NCI-H510A (cell line): ENCODE measurements around the gene CATSPERE.
"Not testable (repeated sequence)": the region's sequence is repeated elsewhere in the genome, so short reads cannot be mapped to it uniquely, and the experiment has no call there.

Source experiments
- DNase-seq: peaks from one replicate; lab custom pipeline; 2025; lab: John Stamatoyannopoulos, UW

The CATSPERE gene

GRCh38 chr1:244545511-244545910 lies 84.4 kb downstream of the CATSPERE start:
- no peak for DNase-seq

DNA sequence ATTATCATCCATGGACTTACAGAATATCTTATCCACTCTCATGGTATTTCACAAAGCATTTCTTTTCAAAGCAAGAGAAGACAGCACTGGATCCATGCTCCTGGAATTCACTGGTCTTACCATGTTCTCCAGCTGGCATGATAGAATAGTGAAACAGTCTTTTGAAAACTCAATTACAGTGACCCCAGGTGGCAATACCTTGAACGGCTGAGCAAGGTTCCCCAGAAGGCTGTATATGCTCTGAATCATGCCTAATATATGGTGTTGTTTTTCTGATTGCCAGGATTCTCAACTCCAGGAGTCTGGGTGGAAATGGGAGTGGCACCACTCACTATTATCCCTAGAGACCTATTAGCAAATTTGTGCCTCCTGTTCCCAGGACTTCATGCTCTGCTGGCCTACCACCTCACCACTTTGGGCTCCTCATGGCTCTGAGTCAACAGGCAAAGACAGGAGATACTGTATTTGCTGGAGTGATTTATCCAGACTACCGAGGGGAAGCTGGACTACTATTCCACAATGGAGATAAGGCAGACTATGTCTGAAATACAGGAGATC lies 87.6 kb downstream of the CATSPERE start:
- no peak for DNase-seq

GRCh38 chr1:244552336-244552735 lies 91.3 kb downstream of the CATSPERE start:
- no peak for DNase-seq

GRCh38 chr1:244556263-244556662 lies 95.2 kb downstream of the CATSPERE start:
- no peak for DNase-seq

- no peak for DNase-seq
Measured at GRCh38 chr1:244557565-244557964, 96.5 kb downstream of the CATSPERE start.

GRCh38 chr1:244559561-244559960 lies 98.5 kb downstream of the CATSPERE start:
- DNase-seq, result no peak

DNA sequence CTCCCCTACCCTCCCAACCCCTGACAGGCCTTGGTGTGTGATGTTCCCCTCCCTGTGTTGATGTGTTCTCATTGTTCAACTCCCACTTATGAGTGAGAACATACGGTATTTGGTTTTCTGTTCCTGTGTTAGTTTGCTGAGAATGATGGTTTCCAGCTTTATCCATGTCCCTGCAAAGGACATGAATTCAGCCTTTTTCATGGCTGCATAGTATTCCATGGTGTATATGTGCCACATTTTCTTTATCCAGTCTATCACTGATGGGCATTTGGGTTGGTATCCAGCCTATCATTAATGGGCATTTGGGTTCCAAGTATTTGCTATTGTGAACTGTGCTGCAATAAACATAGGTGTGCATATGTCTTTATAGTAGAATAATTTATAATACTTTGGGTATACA lies 101.8 kb downstream of the CATSPERE start:
- not testable (repeated sequence) for DNase-seq

GRCh38 chr1:244573768-244574167 lies 112.7 kb downstream of the CATSPERE start:
- DNase-seq, result no peak

GRCh38 chr1:244576259-244576892 lies 115.3 kb downstream of the CATSPERE start:
- no peak for DNase-seq

DNA sequence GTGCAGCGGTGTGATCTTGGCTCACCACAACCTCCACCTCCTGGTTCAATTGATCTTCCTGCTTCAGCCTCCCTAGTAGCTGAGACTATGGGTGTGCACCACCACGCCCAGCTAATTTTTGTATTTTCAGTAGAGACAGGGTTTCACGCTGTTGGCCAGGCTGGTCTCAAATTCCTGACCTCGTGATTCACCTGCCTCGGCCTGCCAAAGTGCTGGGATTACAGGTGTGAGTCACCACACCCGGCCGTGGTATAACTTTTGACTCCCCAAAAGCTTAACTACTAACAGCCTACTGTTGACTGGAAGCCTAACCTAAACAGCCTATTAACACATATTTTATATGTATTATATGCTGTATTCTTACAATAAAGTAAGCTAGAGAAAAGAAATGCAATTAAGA lies 117.1 kb downstream of the CATSPERE start:
- not testable (repeated sequence) for DNase-seq

GRCh38 chr1:244583358-244583982 lies 122.4 kb downstream of the CATSPERE start:
- DNase-seq, result no peak

- DNase-seq, result no peak
Measured at GRCh38 chr1:244585867-244586266, 124.8 kb downstream of the CATSPERE start.

DNA sequence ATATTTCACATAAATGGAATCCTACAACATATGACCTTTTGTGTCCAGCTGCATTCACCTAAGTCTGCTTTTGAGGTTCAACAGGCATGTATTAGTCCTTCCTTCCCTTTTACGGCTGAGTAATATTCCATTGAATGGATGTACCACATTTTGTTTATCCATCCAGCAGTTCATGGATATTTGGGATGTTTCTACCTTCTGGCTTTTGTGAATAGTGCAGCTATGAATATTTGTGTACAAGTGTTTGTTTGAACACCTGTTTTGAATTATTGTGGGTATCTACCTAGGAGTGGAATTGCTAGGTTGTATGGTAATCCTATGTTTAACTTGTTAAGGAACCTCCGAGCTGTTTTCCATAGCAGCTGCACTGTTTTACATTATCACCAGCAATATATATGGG lies 129.6 kb downstream of the CATSPERE start:
- no peak for DNase-seq

DNA sequence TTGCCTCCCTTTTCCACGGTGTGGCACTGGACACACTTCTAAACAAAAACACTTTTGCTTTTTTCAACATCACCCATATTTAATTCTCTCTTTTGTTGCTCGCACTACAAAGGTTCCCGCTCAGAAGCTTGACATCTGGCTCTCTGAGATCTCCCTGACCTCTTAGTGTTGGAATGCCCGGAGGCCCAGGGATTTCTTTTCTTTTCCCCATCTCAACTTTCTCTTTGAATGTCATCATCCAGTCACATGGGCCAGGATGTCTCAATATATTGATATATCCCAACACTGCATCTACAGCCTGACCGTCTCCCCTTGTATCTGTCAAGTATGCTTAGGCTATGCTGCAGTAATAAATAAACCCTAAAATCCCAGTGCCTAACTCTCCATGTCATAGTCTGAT lies 137.5 kb downstream of the CATSPERE start:
- no peak for DNase-seq

DNA sequence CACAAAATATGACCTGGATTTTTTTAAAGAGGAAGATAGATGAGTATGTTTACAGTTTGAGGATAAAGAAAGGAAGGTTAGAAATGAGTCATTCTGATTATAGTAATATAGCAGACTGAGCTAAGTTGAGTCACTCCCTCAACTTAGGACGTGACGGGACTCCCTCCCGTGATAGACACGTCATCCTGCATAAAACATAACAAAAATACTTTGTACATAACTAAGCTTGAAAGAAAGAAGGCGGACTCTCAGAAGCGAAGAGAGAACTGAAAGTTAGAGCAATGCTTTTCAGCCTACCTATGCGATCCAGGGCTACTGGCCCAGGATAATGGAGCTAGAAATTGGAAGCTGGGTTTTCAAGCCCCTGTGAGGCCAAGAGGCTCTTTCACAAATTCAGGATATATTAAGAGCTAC lies 138.9 kb downstream of the CATSPERE start:
- DNase-seq, result no peak

GRCh38 chr1:244601336-244601735 lies 140.3 kb downstream of the CATSPERE start:
- no peak for DNase-seq

- DNase-seq, result no peak
Measured at GRCh38 chr1:244603498-244603897, 142.4 kb downstream of the CATSPERE start.

GRCh38 chr1:244605835-244606370 lies 144.8 kb downstream of the CATSPERE start:
- DNase-seq, result no peak

DNA sequence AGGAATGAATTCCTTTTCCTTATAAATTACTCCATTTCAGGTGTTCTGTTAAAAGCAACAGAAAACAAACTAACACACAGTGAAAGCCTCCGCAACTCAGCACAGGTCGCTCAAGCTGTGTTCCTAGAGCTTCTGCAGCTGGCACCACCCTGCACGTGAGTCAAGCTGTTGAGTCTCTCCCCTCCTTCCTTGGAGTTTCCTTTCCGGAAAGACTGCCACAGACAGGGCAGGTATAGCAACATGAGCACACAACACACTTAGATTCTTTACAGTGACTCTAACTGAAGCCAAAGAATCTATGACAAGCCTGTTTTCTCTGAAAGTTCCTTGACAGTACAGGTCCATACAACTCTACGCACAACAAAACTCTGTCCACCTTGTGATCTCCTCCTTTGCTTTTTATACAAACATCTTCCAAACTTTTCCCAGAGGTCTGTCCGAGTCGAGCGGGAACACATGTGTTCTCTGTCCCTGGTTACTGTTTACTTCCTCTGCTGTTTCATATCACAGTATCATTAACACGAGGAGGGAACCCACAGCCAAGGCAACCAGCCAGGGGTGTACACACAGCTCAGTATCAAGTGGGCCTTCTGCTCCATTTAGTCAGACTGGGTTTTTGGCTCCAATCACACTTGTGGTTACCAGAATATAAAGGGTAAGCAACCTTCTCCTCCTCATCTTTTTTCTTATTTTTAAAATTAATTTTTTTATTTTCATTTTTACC lies 153.2 kb downstream of the CATSPERE start:
- no peak for DNase-seq

DNA sequence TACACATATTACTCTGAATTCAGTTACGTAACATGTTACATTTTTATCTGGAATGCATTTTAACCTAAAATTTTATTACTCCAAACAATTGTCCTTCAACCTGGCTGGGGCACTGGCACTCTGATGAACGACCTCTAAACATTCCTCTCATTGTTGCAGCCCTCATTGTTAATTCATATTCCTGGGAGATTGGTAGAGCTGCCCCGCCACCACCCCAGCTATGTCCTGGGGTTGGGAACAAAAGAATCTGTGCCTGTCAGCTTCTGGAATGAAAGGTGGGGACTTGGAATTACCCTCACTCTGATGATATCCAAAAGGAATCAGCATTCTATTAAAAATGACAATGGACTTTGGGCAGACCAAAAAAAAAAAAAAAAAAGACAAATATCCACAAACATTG lies 153.8 kb downstream of the CATSPERE start:
- no peak for DNase-seq

DNA sequence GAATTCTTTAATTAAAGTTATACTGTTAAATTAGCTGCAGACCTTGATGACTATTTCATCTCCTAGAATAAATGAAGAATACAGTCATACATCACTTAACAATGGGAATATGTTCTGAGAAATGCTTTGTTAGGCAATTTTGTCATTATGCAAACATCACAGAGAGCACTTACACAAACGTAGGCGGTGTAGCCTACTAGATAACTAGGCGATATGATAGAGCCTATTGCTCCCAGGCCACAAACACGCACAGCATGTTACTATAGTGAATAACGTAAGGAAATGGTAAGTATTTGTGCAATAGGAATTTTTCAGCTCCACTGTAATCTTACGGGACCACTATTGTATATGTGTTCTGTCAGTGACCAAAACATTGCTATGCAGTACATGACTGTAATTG lies 154.2 kb downstream of the CATSPERE start:
- no peak for DNase-seq

GRCh38 chr1:244626709-244627108 lies 165.6 kb downstream of the CATSPERE start:
- DNase-seq, result no peak

- no peak for DNase-seq
Measured at GRCh38 chr1:244628789-244629188, 167.7 kb downstream of the CATSPERE start.
